Smooth muscle cell (in vitro differentiated cells): ENCODE data around the gene CBX8. TPM values are rescaled to one million over a fixed set of nuclear protein-coding genes. Genes with fewer than 3 reads are reported as not detected.

Source experiments
- DNase-seq: peaks from one replicate; lab custom pipeline; 2025; ENCODE audit not compliant: unreplicated experiment; lab: John Stamatoyannopoulos, UW
- H2AFZ ChIP-seq: fragments of 200-600 bp; sonication (generic); 2 replicates; pipeline ENCODE4 v1.6.0; 2016; ENCODE audit warnings: antibody characterized with exemption, low read depth, mild to moderate bottlenecking
- H3F3A ChIP-seq: fragments of 200-600 bp; sonication (generic); 2 replicates; pipeline ENCODE4 v1.6.0; 2017; ENCODE audit warnings: antibody characterized with exemption, low read depth
- H3K27ac ChIP-seq: fragments of 200-600 bp; sonication (generic); 2 replicates; pipeline ENCODE4 v1.5.1; 2016; ENCODE audit warnings: low read depth, mild to moderate bottlenecking
- H3K27me3 ChIP-seq: fragments of 200-600 bp; sonication (generic); 2 replicates; pipeline ENCODE4 v1.6.1; 2016; ENCODE audit warnings: low read depth, mild to moderate bottlenecking
- H3K36me3 ChIP-seq: fragments of 200-600 bp; sonication (generic); 2 replicates; pipeline ENCODE4 v1.5.1; 2016; ENCODE audit warnings: low read depth
- H3K4me1 ChIP-seq: fragments of 200-600 bp; sonication (generic); 2 replicates; pipeline ENCODE4 v1.5.1; 2016; ENCODE audit warnings: low read depth
- H3K4me2 ChIP-seq: fragments of 200-600 bp; sonication (generic); 2 replicates; pipeline ENCODE4 v1.6.0; 2016; ENCODE audit warnings: mild to moderate bottlenecking
- H3K4me3 ChIP-seq: fragments of 200-600 bp; sonication (generic); 2 replicates; pipeline ENCODE4 v1.5.1; 2016; ENCODE audit warnings: mild to moderate bottlenecking
- H3K79me2 ChIP-seq: fragments of 200-600 bp; sonication (generic); 2 replicates; pipeline ENCODE4 v1.6.0; 2016; ENCODE audit warnings: low read depth, mild to moderate bottlenecking
- H3K9ac ChIP-seq: fragments of 200-600 bp; sonication (generic); 2 replicates; pipeline ENCODE4 v1.6.0; 2016; ENCODE audit warnings: low read depth
- H3K9me3 ChIP-seq: fragments of 200-600 bp; sonication (generic); replicated peaks from 2 replicates; pipeline ENCODE4 v1.5.1; 2016; ENCODE audit warnings: low read depth
- H4K20me1 ChIP-seq: fragments of 200-600 bp; sonication (generic); 2 replicates; pipeline ENCODE4 v1.6.0; 2016; ENCODE audit warnings: low read depth
- WGBS: methylation state at CpG from one replicate; pipeline ENCODE4 v1.1.7; 2016; ENCODE audit warnings: low lambda C conversion rate; 5-methylcytosine and 5-hydroxymethylcytosine counted together
- polyA plus RNA-seq: library from polyadenylated mRNA; unstranded; fragments of >200 nt; fragmentation: Nextera tagmentation; extraction: Ambion mirVana; gene quantifications from 2 replicates; pipeline ENCODE4 v1.2.1, GENCODE V29; 2016
- total RNA-seq: library from RNA; depleted of rRNA; stranded (reverse); fragments of >200 nt; gene quantifications from 2 replicates; pipeline ENCODE4 v1.2.3, GENCODE V29; 2014
- TF ChIP-seq, protein P1 (sequence below): fragments of 200-600 bp; sonication (generic); IDR thresholded peaks from 2 replicates; pipeline ENCODE4 v1.5.1; 2017; ENCODE audit warnings: borderline replicate concordance, mild to moderate bottlenecking, antibody characterized with exemption; ENCODE audit not compliant: insufficient read depth, poor library complexity, severe bottlenecking

CBX8 gene
- total and polyA plus RNA-seq, 2 experiments from 2014 or later: 2.6 to 4.3 TPM

DNA sequence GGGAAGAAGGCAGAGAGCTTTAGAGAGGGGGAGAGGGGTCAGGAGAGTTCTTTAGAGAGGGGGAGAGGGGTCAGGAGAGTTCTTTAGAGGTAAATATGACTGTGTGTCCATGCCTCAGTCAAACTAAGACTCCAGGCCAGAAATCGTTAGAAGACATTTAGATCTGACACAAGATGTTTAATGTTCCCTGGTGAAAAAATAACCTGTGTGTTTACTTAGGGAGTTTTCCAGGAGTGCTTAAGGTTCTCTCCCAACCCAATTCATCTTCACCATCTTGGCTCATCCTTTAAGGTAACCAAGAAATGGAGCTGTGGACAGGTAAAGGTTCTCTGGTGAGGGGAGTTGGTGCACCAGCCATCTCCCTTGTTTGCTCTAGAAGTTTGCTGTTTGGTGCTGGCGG, 32.6 kb upstream of the CBX8 start:
- Histone ChIP-seq H3K4me2 (no peak overlapping the region), H3K9ac (no peak overlapping the region), H3K36me3 (no peaks in the 10 kb centered on the region), H3K4me3 (no peak overlapping the region), H3K79me2 (no peaks in the 10 kb centered on the region), H3K4me1 (peaks cover 22% of the 10 kb centered on the region), H3K27ac (no peak overlapping the region), H3K27me3 (peaks cover 5% of the 10 kb centered on the region), H4K20me1 (peaks cover 23% of the 10 kb centered on the region), H3F3A (peaks cover 10% of the 10 kb centered on the region), H3K9me3 (no peaks in the 10 kb centered on the region), H2AFZ (no peak overlapping the region)
- no peak for DNase-seq
- WGBS: 76% methylated on average over 2 of the region's 2 CpGs
- TF ChIP-seq, protein P1, sequence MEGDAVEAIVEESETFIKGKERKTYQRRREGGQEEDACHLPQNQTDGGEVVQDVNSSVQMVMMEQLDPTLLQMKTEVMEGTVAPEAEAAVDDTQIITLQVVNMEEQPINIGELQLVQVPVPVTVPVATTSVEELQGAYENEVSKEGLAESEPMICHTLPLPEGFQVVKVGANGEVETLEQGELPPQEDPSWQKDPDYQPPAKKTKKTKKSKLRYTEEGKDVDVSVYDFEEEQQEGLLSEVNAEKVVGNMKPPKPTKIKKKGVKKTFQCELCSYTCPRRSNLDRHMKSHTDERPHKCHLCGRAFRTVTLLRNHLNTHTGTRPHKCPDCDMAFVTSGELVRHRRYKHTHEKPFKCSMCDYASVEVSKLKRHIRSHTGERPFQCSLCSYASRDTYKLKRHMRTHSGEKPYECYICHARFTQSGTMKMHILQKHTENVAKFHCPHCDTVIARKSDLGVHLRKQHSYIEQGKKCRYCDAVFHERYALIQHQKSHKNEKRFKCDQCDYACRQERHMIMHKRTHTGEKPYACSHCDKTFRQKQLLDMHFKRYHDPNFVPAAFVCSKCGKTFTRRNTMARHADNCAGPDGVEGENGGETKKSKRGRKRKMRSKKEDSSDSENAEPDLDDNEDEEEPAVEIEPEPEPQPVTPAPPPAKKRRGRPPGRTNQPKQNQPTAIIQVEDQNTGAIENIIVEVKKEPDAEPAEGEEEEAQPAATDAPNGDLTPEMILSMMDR: no peak

GRCh38 chr17:79829004-79829403, 32.1 kb upstream of the CBX8 start:
- no peak overlapping the region for H3K27ac ChIP-seq
- no peak for DNase-seq
- WGBS: 88% methylated on average over 2 of the region's 2 CpGs
- H3K36me3 ChIP-seq: no peaks in the 10 kb centered on the region
- TF ChIP-seq, protein P1: no peak
- H3K4me1 ChIP-seq: peaks cover 22% of the 10 kb centered on the region
- no peaks in the 10 kb centered on the region for H3K79me2 ChIP-seq
- H3K9me3 ChIP-seq: no peaks in the 10 kb centered on the region
- peaks cover 18% of the 10 kb centered on the region for H4K20me1 ChIP-seq
- H3K27me3 ChIP-seq: peaks cover 4% of the 10 kb centered on the region
- peaks cover 10% of the 10 kb centered on the region for H3F3A ChIP-seq
- no peak overlapping the region for H3K4me2 ChIP-seq
- H3K9ac ChIP-seq: no peak overlapping the region
- no peak overlapping the region for H3K4me3 ChIP-seq
- H2AFZ ChIP-seq: no peak overlapping the region

GRCh38 chr17:79826841-79827578, 30.1 kb upstream of the CBX8 start:
- Histone ChIP-seq H3K9ac (no peak overlapping the region), H3F3A (peaks cover 10% of the 10 kb centered on the region), H2AFZ (no peak overlapping the region), H3K79me2 (no peaks in the 10 kb centered on the region), H3K9me3 (no peaks in the 10 kb centered on the region), H3K4me1 (peaks cover 6% of the 10 kb centered on the region), H3K27me3 (peaks cover 7% of the 10 kb centered on the region), H3K4me2 (no peak overlapping the region), H4K20me1 (no peaks in the 10 kb centered on the region), H3K36me3 (no peaks in the 10 kb centered on the region), H3K4me3 (no peak overlapping the region), H3K27ac (no peak overlapping the region)
- TF ChIP-seq, protein P1: no peak
- 84% methylated on average over 26 of the region's 26 CpGs for WGBS
- no peak for DNase-seq

GRCh38 chr17:79826204-79826680, 29.4 kb upstream of the CBX8 start:
- 58% methylated on average over 11 of the region's 11 CpGs for WGBS
- no peaks in the 10 kb centered on the region for H3K79me2 ChIP-seq
- peaks cover 10% of the 10 kb centered on the region for H3F3A ChIP-seq
- no peaks in the 10 kb centered on the region for H4K20me1 ChIP-seq
- H3K36me3 ChIP-seq: no peaks in the 10 kb centered on the region
- H3K9ac ChIP-seq: no peak overlapping the region
- no peaks in the 10 kb centered on the region for H3K9me3 ChIP-seq
- H3K4me2 ChIP-seq: no peak overlapping the region
- no peak overlapping the region for H3K4me3 ChIP-seq
- TF ChIP-seq, protein P1: no peak
- H3K27ac ChIP-seq: no peak overlapping the region
- H3K27me3 ChIP-seq: peaks cover 14% of the 10 kb centered on the region
- no peaks in the 10 kb centered on the region for H3K4me1 ChIP-seq
- H2AFZ ChIP-seq: no peak overlapping the region
- no peak for DNase-seq
